Adipose tissue (tissue), 3 donors: ENCODE results near the gene CDC34. TPM values are rescaled to one million over a fixed set of nuclear protein-coding genes. Genes with fewer than 3 reads are reported as not detected.

Experiments
- H3K27ac ChIP-seq: one replicate; pipeline ENCODE4 v1.5.1; 2013; ENCODE audit warnings: low read depth, low read length
- WGBS, 3 donors: extraction: QIAGEN DNeasy Blood & Tissue Kit; methylation state at CpG; one replicate each; pipeline ENCODE4 v1.1.7; 2013; 5-methylcytosine and 5-hydroxymethylcytosine counted together
- polyA plus RNA-seq, 3 donors: library from polyadenylated mRNA; stranded (reverse); fragments of 200-250 nt; gene quantifications; one replicate each; pipeline ENCODE4 v1.2.3, GENCODE V29; 2013
- donor health status: healthy with polysubstance abuse.
- donor health status: Bipolar disorder and iron deficiency.
- donor health status: healthy.

Gene CDC34
- polyA plus RNA-seq: 10 to 100 TPM; 56.3 to 67.9 (median 64.8) TPM

GRCh38 chr19:531753-532560 lies at the start of gene CDC34:
Gene CDC34 (plus strand): TSS chr19:531760. CDS start chr19:531932, 172 bp downstream.
- WGBS, 3 donors: 0 to 1% (median 0%) methylated on average over 37 to 84 of the region's 84 CpGs
- peak within 1 kb of the TSS; percentile 35 for H3K27ac ChIP-seq

DNA sequence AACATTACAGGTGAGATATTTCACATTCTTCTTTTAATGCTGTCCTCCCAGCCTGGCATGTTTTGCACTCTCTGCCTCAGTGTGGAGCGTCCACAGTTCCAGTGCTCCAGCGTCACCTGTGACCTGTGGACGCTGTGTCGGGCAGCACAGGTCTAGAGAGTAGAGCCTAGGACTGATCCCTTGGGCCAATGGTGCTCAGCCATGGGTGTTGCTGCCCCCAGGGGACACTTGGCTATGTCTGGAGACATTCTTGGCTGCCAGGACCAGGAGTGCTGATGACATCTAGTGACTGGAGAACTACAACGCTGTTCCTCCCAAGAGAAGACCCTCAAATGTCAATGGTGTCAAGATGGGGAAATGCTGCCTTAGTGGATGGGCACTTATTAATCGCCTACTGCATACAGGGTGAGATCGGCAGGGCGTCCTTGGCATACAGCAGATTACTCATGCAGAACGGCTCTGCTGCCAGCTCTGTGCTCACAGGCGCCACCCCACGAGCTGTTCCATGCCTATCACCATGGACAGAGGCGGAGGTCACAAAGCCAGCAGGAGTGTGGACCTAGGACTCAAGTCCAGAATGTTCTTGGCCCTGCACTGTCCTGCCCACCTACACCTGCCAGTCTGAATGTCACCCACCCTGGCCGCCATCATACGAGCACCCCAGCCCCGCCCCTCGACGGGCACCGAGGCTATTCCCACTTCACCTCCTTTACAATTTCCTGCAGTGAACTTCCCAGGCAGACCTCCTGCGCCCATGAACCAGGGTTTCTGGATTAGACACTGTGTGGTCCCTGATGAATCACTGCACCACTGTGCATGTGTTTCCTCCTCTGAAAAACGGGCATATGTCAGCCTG lies 49.1 kb upstream of the CDC34 start:
- 51 to 62% (median 57%) methylated on average over 20 of the region's 20 CpGs for WGBS, 3 donors

GRCh38 chr19:483332-484072 lies 48.1 kb upstream of the CDC34 start:
- H3K27ac ChIP-seq: no peak overlapping the region
- 42 to 68% (median 61%) methylated on average over 21 of the region's 21 CpGs for WGBS, 3 donors

More for the DNA sequence above, 49.1 kb upstream of the CDC34 start:
- H3K27ac ChIP-seq: no peak overlapping the region

GRCh38 chr19:484494-484893 lies 47.1 kb upstream of the CDC34 start:
- H3K27ac ChIP-seq: no peak overlapping the region
- 64 to 68% (median 68%) methylated on average over 15 of the region's 15 CpGs for WGBS, 3 donors

- WGBS, 3 donors: 75 to 84% (median 80%) methylated on average over 22 of the region's 22 CpGs
These were observed 46.5 kb upstream of the CDC34 start for GRCh38 chr19:485077-485476.

DNA sequence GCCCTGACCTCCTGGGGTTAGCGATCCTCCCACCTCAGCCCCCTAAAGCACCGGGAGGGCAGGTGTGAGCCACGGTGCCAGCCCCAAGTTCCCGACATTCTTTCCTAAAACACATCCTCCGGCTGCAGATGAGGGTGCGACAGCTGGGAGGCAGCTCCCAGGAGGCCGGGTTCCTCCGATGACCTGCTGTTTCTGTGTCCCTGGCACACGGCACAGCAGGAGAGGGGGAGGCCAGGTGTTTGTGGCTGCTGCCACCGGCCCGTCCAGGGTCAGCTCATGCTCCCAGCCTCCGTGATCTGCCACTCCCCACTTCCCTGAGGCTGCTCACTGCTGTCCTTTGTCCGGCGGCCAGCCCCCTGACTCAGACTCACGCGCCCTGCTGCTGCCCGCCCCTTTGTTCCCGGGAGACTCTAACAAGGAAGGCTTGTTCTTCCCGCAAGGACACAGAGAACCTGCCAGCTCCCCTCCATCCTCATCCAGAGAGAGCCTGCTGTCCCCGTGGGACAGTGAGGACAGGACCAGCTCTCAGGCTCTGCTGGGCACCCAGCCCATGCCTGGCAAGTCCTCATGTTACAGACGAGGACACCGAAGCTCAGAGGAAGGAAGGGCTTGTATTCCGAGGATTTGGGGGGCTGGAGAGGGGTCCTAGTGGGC lies 45.9 kb upstream of the CDC34 start:
- H3K27ac ChIP-seq: no peak overlapping the region
- 10 to 36% (median 29%) methylated on average over 22 to 23 of the region's 23 CpGs for WGBS, 3 donors

More at GRCh38 chr19:485077-485476, 46.5 kb upstream of the CDC34 start:
- no peak overlapping the region for H3K27ac ChIP-seq

GRCh38 chr19:488505-489417 lies 42.8 kb upstream of the CDC34 start:
- WGBS, 3 donors: 0 to 1% (median 1%) methylated on average over 72 to 114 of the region's 114 CpGs
- peak overlapping the region; percentile 70 for H3K27ac ChIP-seq

DNA sequence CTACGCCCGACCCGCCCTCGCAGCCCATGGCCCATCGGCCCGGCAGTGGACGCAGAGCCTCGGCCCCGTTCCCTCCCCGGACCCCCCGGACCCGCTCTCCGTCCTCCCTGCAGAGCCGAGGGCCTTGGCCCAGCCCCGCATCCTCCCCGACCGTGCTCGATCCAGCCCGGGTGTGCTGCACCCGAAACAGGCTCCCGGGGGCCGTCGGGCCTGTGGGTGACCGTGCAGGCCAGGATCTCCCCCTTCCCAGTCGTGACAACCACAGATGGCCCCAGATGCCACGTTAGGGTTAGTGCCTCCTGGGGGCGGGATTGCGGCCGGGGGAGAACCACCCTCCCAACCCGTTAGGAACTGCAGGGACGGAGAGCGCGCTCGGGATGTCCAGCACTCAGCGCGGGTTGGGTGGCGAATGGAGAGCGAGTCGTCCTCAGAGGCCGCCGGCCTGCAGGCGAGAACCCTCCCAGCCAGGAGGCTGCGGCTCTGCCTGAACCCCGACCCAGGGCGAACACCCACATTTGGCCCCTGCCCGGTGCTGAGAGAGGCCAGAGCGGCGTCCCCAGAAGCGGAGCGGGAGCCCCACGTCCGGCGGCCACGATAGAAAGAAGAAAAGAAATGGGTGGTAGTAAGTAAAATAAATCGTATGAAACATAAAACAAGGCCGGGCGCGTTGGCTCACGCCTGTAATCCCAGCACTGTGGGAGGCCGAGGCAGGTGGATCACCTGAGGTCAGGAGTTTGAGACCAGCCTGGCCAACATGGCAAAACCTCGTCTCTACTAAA lies 42.0 kb upstream of the CDC34 start:
- H3K27ac ChIP-seq: no peak overlapping the region
- WGBS, 3 donors: 19 to 38% (median 21%) methylated on average over 42 to 61 of the region's 61 CpGs

DNA sequence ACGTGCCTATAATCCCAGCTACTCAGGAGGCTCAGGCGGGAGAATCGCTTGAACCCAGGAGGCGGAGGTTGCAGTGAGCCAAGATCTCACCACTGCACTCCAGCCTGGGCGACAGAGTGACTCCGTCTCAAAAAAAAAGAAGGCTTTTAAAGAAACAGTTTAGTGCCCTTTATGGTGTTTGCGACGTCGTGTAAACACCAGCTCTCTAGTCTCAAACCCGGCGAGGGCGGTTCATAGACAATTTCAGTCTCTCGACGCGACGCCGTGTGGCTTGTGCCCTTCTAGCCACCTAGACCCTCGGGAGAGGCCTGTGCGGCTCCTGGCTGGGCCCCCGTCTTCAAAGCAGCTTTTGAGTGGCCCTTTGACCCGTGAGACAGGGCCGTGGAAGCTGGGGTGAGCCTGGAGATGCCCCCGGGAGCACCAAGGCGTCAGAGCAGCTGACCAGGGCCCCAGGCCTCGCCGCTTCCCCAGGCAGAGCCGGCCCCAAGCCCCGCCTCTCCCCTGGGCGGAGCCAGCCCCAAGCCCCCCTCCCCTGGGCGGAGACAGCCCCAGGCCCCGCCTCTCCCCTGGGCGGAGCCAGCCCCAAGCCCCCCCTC lies 40.3 kb upstream of the CDC34 start:
- WGBS, 3 donors: 81 to 85% (median 82%) methylated on average over 27 to 31 of the region's 32 CpGs
- no peak overlapping the region for H3K27ac ChIP-seq

DNA sequence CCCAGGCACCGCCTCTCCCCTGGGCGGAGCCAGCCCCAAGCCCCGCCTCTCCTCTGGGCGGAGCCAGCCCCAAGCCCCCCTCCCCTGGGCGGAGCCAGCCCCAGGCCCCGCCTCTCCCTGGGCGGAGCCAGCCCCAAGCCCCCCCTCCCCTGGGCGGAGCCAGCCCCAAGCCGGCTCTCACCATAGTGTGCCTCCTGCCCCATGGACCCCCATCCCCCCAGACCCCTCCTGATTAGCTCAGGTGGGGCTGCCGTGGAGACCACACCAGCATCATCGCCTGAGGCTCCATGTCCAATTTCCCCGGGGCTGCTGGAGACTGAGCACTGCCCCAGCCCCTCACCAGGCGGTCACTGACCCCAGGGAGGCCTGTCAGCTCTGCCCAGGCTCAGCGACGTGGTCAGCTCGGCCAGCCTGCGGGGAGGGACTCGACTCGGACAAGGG lies 39.4 kb upstream of the CDC34 start:
- WGBS, 3 donors: 66 to 77% (median 70%) methylated on average over 11 to 17 of the region's 19 CpGs
- H3K27ac ChIP-seq: no peak overlapping the region

DNA sequence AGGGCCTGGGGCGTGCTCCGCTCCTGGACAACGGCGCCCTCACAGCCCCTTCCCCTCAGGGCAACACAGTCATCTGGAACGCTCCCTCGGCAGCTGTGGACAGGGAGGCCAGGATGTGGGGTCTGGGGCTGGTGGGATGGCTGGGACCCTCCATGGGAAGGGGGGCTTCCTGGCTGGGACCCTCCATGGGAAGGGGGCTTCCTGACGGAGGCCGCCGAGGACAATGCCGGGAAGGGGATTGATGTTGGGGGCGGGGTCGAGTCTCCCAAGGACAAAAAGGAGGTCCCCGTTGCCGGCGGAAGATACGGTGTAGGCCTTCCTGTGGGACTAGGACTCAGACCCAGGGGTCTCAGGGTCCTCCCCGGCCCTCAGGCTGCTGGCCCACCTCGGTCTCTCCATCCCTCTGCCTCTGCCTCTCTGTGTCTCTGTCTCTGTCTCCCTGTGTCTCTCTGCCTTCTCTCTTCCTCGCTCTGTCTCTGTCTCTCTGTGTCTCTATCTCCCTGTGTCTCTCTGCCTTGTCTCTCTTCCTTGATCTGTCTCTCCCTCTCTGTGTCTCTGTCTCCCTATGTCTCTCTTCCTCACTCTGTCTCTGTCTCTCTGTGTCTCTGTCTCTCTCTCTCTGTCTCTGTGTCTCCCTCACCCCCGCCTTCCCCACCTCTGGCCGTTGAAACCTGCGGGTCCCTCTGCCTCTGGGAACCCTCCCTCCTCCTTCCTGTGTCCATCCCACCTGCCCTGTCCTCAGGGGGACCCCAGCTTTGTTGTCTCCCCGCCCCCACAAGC lies 38.0 kb upstream of the CDC34 start:
- WGBS, 3 donors: 55 to 60% (median 58%) methylated on average over 23 of the region's 23 CpGs

GRCh38 chr19:494171-495080 lies 37.1 kb upstream of the CDC34 start:
- no peak overlapping the region for H3K27ac ChIP-seq
- 34 to 42% (median 37%) methylated on average over 21 to 22 of the region's 22 CpGs for WGBS, 3 donors

More for the DNA sequence above, 38.0 kb upstream of the CDC34 start:
- no peak overlapping the region for H3K27ac ChIP-seq

DNA sequence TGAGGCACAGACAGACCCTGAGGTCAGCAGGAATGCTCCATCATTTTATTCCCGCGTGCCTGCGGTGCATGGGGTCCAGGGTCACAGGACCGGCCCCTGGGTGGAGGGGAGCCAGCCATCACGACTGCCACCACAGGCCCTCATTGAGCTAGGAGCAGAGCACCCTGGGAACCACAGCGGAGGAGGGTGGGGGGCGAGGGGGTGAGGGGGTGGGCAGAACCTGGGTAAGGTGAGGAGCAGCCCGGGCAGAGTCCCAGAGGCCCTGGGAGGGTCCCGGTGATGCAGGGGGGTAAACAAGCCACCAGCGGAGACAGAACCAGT lies 36.5 kb upstream of the CDC34 start:
- 36 to 61% (median 52%) methylated on average over 10 of the region's 10 CpGs for WGBS, 3 donors
- no peak overlapping the region for H3K27ac ChIP-seq

DNA sequence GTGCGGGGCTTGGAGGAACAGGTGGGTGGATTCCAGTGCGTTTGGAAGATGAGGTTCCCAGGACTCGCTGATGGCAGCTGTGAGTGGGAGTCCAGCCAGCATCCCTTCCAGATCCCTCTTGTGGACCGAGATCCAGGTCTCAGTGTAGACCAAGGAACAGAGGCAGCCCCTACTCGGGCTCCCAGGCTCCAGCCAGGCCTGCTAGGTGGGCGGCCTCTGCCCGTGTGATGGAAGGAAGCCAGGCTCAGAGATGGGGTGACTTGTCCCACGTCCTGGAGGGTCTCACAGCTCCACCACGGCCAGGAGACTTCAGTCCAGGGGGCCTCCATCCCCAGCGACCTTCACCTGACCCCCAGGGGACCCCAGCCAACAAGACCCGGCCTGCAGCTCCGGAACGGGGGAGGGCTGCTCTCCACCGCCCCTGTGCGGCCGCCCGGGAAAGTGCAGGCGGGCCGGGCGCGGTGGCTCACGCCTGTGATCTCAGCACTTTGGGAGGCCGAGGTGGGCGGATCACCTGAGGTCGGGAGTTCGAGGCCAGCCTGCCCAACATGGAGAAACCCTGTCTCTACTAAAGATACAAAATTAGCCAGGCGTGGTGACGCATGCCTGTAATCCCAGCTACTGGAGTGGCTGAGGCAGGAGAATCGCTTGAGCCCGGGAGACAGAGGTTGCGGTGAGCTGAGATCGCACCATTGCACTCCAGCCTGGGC lies 36.0 kb upstream of the CDC34 start:
- 16 to 18% (median 16%) methylated on average over 32 of the region's 32 CpGs for WGBS, 3 donors
- H3K27ac ChIP-seq: no peak overlapping the region
